Fibroblast of skin of right biceps (primary cell): Measurements from ENCODE around the gene ASS1.
A peak's percentile ranks its signal among the peaks of the same experiment; 100 is the strongest.
"Not testable (repeated sequence)": the region's sequence is repeated elsewhere in the genome, so short reads cannot be mapped to it uniquely, and the experiment has no call there.

Experiments
- DNase-seq: peaks from one replicate; pipeline ENCODE4 v3.0.0-alpha.2; 2013

The ASS1 gene

GRCh38 chr9:130419521-130420035, 25.2 kb upstream of the ASS1 start:
- DNase-seq, result no peak

- DNase-seq, result no peak
Measured at GRCh38 chr9:130421154-130421801, 23.5 kb upstream of the ASS1 start.

GRCh38 chr9:130421802-130422276, 22.9 kb upstream of the ASS1 start:
- peak; percentile 72 for DNase-seq

GRCh38 chr9:130422546-130422945, 22.2 kb upstream of the ASS1 start:
- DNase-seq, result no peak

GRCh38 chr9:130423272-130423671, 21.5 kb upstream of the ASS1 start:
- DNase-seq, result no peak

- DNase-seq, result no peak
Measured at GRCh38 chr9:130424595-130425454, 19.9 kb upstream of the ASS1 start.

- no peak for DNase-seq
Measured at GRCh38 chr9:130425741-130426466, 18.9 kb upstream of the ASS1 start.

- no peak for DNase-seq
Measured at GRCh38 chr9:130426467-130426773, 18.3 kb upstream of the ASS1 start.

- peak; percentile 71 for DNase-seq
Measured at GRCh38 chr9:130426883-130427282, 17.9 kb upstream of the ASS1 start.

GRCh38 chr9:130427326-130427725, 17.4 kb upstream of the ASS1 start:
- DNase-seq, result no peak

GRCh38 chr9:130428086-130428665, 16.6 kb upstream of the ASS1 start:
- DNase-seq, result no peak

GRCh38 chr9:130429381-130429780, 15.4 kb upstream of the ASS1 start:
- no peak for DNase-seq

- DNase-seq, result no peak
Measured at GRCh38 chr9:130429831-130430230, 14.9 kb upstream of the ASS1 start.

- DNase-seq, result no peak
Measured at GRCh38 chr9:130430232-130430631, 14.5 kb upstream of the ASS1 start.

- DNase-seq, result no peak
Measured at GRCh38 chr9:130430734-130431535, 13.8 kb upstream of the ASS1 start.

- no peak for DNase-seq
Measured at GRCh38 chr9:130431536-130432303, 13.0 kb upstream of the ASS1 start.

- no peak for DNase-seq
Measured at GRCh38 chr9:130432362-130432761, 12.4 kb upstream of the ASS1 start.

- no peak for DNase-seq
Measured at GRCh38 chr9:130432796-130433167, 12.0 kb upstream of the ASS1 start.

GRCh38 chr9:130433168-130433946, 11.4 kb upstream of the ASS1 start:
- DNase-seq, result peak; percentile 52

GRCh38 chr9:130433947-130434262, 10.9 kb upstream of the ASS1 start:
- no peak for DNase-seq

- DNase-seq, result not testable (repeated sequence)
Measured at GRCh38 chr9:130434656-130435055, 10.1 kb upstream of the ASS1 start.
